ENCODE data around the gene HEATR9.
"Not testable (repeated sequence)": the region's sequence is repeated elsewhere in the genome, so short reads cannot be mapped to it uniquely, and the experiment has no call there.

Gene HEATR9

GRCh38 chr17:35868737-35869136, at the start of gene HEATR9:
HEATR9 (minus strand) TSS chr17:35868891; CDS start chr17:35868742, 149 bp downstream.
- DNase-seq = no peak

- no peak for DNase-seq
These were observed 49.0 kb upstream of the HEATR9 start for GRCh38 chr17:35917519-35918213.

- DNase-seq = no peak
These were observed 46.7 kb upstream of the HEATR9 start for GRCh38 chr17:35915153-35915964.

GRCh38 chr17:35914354-35914753, 45.7 kb upstream of the HEATR9 start:
- no peak for DNase-seq

GRCh38 chr17:35913609-35914008, 44.9 kb upstream of the HEATR9 start:
- DNase-seq = no peak

- DNase-seq = no peak
These were observed 44.3 kb upstream of the HEATR9 start for GRCh38 chr17:35912942-35913341.

- no peak for DNase-seq
These were observed 43.7 kb upstream of the HEATR9 start for GRCh38 chr17:35912339-35912912.

GRCh38 chr17:35909408-35909807, 40.7 kb upstream of the HEATR9 start:
- DNase-seq = no peak

- no peak for DNase-seq
These were observed 39.0 kb upstream of the HEATR9 start for GRCh38 chr17:35907691-35908090.

- DNase-seq = no peak
These were observed 38.4 kb upstream of the HEATR9 start for GRCh38 chr17:35906926-35907637.

GRCh38 chr17:35906191-35906925, 37.7 kb upstream of the HEATR9 start:
- DNase-seq = no peak

GRCh38 chr17:35903451-35903850, 34.8 kb upstream of the HEATR9 start:
- no peak for DNase-seq

GRCh38 chr17:35901631-35902175, 33.0 kb upstream of the HEATR9 start:
- DNase-seq = no peak

GRCh38 chr17:35900708-35901480, 32.2 kb upstream of the HEATR9 start:
- DNase-seq = no peak

- no peak for DNase-seq
These were observed 31.6 kb upstream of the HEATR9 start for GRCh38 chr17:35900280-35900679.

GRCh38 chr17:35898283-35899070, 29.8 kb upstream of the HEATR9 start:
- DNase-seq = no peak

GRCh38 chr17:35897772-35898171, 29.1 kb upstream of the HEATR9 start:
- DNase-seq = not testable (repeated sequence)

- DNase-seq = no peak
These were observed 27.2 kb upstream of the HEATR9 start for GRCh38 chr17:35895636-35896587.

GRCh38 chr17:35894206-35894605, 25.5 kb upstream of the HEATR9 start:
- DNase-seq = no peak

All from NCI-H1436 (cell line).